ENCODE data around the gene LY86. TPM values are rescaled to one million over a fixed set of nuclear protein-coding genes. Genes with fewer than 3 reads are reported as not detected.
"Not testable (repeated sequence)": the region's sequence is repeated elsewhere in the genome, so short reads cannot be mapped to it uniquely, and the experiment has no call there.

Gene LY86
- total RNA-seq, 1 donor from 2014 or later, result not detected

- Mint-ChIP-seq H3K9me3 (peaks cover 10% of the 10 kb centered on the region), H3K4me3 (no peak overlapping the region), H3K27ac (no peak overlapping the region), H3K27me3 (no peaks in the 10 kb centered on the region), H3K36me3 (no peaks in the 10 kb centered on the region), H3K4me1 (ENCODE audit: unreplicated experiment) (peaks cover 3% of the 10 kb centered on the region)
- TF ChIP-seq, protein P1, sequence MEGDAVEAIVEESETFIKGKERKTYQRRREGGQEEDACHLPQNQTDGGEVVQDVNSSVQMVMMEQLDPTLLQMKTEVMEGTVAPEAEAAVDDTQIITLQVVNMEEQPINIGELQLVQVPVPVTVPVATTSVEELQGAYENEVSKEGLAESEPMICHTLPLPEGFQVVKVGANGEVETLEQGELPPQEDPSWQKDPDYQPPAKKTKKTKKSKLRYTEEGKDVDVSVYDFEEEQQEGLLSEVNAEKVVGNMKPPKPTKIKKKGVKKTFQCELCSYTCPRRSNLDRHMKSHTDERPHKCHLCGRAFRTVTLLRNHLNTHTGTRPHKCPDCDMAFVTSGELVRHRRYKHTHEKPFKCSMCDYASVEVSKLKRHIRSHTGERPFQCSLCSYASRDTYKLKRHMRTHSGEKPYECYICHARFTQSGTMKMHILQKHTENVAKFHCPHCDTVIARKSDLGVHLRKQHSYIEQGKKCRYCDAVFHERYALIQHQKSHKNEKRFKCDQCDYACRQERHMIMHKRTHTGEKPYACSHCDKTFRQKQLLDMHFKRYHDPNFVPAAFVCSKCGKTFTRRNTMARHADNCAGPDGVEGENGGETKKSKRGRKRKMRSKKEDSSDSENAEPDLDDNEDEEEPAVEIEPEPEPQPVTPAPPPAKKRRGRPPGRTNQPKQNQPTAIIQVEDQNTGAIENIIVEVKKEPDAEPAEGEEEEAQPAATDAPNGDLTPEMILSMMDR (conservative IDR thresholded peaks at IDR 0.05), result no peak
- no peak for DNase-seq (ENCODE audit: extremely low spot score, unreplicated experiment)
These were observed 17.4 kb downstream of the LY86 start for GRCh38 chr6:6605873-6606272.

GRCh38 chr6:6606391-6607030 is 18.0 kb downstream of the LY86 start:
- H3K27me3 Mint-ChIP-seq; H3K36me3 Mint-ChIP-seq; DNase-seq (ENCODE audit: extremely low spot score, unreplicated experiment); H3K4me1 Mint-ChIP-seq (ENCODE audit: unreplicated experiment); H3K4me3 Mint-ChIP-seq; H3K27ac Mint-ChIP-seq: not testable (repeated sequence)
- peaks cover 10% of the 10 kb centered on the region for H3K9me3 Mint-ChIP-seq

DNA sequence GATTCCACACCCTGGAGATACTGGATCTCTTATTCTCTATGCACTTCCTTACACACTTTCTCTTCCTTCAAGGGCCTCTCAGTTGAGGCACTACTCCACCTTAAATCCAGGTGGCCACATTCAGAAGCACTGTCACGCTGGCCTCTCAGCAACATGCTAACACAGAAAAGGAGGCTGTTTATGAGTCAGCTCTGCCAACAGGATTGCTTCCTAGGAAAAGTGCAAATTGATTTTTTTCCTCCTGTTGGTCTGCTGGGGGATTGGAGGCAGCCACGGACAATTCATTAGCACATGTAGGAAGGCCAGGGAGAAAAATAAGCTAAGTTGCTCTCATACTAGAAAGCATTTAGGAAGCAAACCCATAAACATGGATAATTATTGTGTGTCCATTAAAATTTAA is 20.9 kb downstream of the LY86 start:
- DNase-seq (ENCODE audit: extremely low spot score, unreplicated experiment), result no peak
- H3K36me3 Mint-ChIP-seq, result no peaks in the 10 kb centered on the region
- no peaks in the 10 kb centered on the region for H3K4me1 Mint-ChIP-seq (ENCODE audit: unreplicated experiment)
- H3K4me3 Mint-ChIP-seq, result no peak overlapping the region
- H3K27me3 Mint-ChIP-seq, result no peaks in the 10 kb centered on the region
- peaks cover 3% of the 10 kb centered on the region for H3K9me3 Mint-ChIP-seq
- H3K27ac Mint-ChIP-seq, result no peak overlapping the region
- TF ChIP-seq, protein P1 (conservative IDR thresholded peaks at IDR 0.05), result no peak

- Mint-ChIP-seq H3K36me3 (no peaks in the 10 kb centered on the region), H3K4me3 (no peak overlapping the region), H3K9me3 (no peaks in the 10 kb centered on the region), H3K27ac (no peak overlapping the region), H3K4me1 (ENCODE audit: unreplicated experiment) (no peaks in the 10 kb centered on the region), H3K27me3 (no peaks in the 10 kb centered on the region)
- TF ChIP-seq, protein P1 (conservative IDR thresholded peaks at IDR 0.05), result no peak
- no peak for DNase-seq (ENCODE audit: extremely low spot score, unreplicated experiment)
These were observed 21.6 kb downstream of the LY86 start for GRCh38 chr6:6610031-6610591.

GRCh38 chr6:6611486-6611885 is 23.0 kb downstream of the LY86 start:
- TF ChIP-seq, protein P1 (conservative IDR thresholded peaks at IDR 0.05), result no peak
- no peak for DNase-seq (ENCODE audit: extremely low spot score, unreplicated experiment)
- no peaks in the 10 kb centered on the region for H3K36me3 Mint-ChIP-seq
- no peaks in the 10 kb centered on the region for H3K27me3 Mint-ChIP-seq
- no peaks in the 10 kb centered on the region for H3K4me1 Mint-ChIP-seq (ENCODE audit: unreplicated experiment)
- no peak overlapping the region for H3K4me3 Mint-ChIP-seq
- no peak overlapping the region for H3K27ac Mint-ChIP-seq
- no peaks in the 10 kb centered on the region for H3K9me3 Mint-ChIP-seq

DNA sequence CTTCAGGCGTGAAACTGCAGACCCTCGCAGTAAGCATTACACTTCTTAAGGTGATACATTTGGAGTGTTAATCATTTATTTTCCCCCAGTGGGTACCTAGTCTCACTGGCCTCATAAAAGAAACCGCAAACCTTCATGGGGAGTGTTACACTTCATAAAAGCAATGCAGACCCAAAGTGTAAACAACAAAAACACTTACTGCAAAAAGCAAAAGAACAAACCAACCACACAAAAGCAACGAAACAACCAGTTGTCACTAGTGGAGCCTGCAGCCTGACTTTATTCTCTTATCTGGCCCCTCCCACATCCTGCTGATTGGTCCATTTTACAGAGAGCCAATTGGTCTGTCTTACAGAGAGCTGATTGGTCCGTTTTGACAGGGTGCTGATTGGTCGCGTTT is 23.8 kb downstream of the LY86 start:
- no peak for DNase-seq (ENCODE audit: extremely low spot score, unreplicated experiment)
- no peak overlapping the region for H3K27ac Mint-ChIP-seq
- no peaks in the 10 kb centered on the region for H3K4me1 Mint-ChIP-seq (ENCODE audit: unreplicated experiment)
- H3K4me3 Mint-ChIP-seq, result no peak overlapping the region
- no peaks in the 10 kb centered on the region for H3K9me3 Mint-ChIP-seq
- H3K27me3 Mint-ChIP-seq, result no peaks in the 10 kb centered on the region
- TF ChIP-seq, protein P1 (conservative IDR thresholded peaks at IDR 0.05), result no peak
- no peaks in the 10 kb centered on the region for H3K36me3 Mint-ChIP-seq

GRCh38 chr6:6613103-6613718 is 24.7 kb downstream of the LY86 start:
- not testable (repeated sequence) for H3K27me3 Mint-ChIP-seq; H3K9me3 Mint-ChIP-seq; H3K36me3 Mint-ChIP-seq; H3K27ac Mint-ChIP-seq; H3K4me3 Mint-ChIP-seq; DNase-seq (ENCODE audit: extremely low spot score, unreplicated experiment); H3K4me1 Mint-ChIP-seq (ENCODE audit: unreplicated experiment)
